NB4 (cell line): ENCODE measurements around the gene TMEM121B.

Experiments used
- MYC ChIP-seq: IDR thresholded peaks from 2 replicates; pipeline ENCODE4 v1.6.1; 2011; ENCODE audit warnings: low read depth, low read length
- POLR2A ChIP-seq: IDR thresholded peaks from 2 replicates; pipeline ENCODE4 v1.6.1; 2011; ENCODE audit warnings: mild to moderate bottlenecking; ENCODE audit not compliant: insufficient read length; ENCODE audit errors: extremely low read depth
- TF ChIP-seq, protein P1 (sequence below): IDR thresholded peaks from one replicate; pipeline ENCODE4 v1.5.1; 2012; ENCODE audit warnings: low read depth, low read length
- TF ChIP-seq, protein P2 (sequence below): IDR thresholded peaks from 2 replicates; pipeline ENCODE4 v1.6.1; 2011; ENCODE audit warnings: low read depth, low read length

DNA sequence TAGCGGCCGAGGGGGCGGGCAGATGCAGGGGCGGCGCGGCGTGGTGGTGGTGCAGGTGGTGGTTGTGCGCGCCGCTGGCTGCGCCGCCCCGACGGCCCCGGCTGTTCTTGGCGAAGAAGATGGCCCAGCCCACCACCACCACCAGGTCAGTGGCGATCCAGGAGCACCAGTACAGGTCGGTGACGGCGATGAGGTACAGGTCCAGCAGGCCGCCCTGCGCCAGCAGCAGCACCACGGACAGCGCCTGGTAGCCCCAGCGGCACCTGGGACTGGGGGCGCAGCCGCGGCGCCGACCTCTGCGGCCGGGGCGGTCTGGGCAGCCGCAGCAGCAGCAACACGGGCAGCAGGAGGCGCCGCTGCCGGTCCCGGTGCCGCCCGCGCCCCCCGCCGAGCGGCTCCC lies 879 bp downstream of the TMEM121B start:
- TF ChIP-seq, protein P1, sequence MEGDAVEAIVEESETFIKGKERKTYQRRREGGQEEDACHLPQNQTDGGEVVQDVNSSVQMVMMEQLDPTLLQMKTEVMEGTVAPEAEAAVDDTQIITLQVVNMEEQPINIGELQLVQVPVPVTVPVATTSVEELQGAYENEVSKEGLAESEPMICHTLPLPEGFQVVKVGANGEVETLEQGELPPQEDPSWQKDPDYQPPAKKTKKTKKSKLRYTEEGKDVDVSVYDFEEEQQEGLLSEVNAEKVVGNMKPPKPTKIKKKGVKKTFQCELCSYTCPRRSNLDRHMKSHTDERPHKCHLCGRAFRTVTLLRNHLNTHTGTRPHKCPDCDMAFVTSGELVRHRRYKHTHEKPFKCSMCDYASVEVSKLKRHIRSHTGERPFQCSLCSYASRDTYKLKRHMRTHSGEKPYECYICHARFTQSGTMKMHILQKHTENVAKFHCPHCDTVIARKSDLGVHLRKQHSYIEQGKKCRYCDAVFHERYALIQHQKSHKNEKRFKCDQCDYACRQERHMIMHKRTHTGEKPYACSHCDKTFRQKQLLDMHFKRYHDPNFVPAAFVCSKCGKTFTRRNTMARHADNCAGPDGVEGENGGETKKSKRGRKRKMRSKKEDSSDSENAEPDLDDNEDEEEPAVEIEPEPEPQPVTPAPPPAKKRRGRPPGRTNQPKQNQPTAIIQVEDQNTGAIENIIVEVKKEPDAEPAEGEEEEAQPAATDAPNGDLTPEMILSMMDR: no peak
- TF ChIP-seq, protein P2, sequence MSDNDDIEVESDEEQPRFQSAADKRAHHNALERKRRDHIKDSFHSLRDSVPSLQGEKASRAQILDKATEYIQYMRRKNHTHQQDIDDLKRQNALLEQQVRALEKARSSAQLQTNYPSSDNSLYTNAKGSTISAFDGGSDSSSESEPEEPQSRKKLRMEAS: no peak
- TF ChIP-seq MYC: no peak
- no peak for TF ChIP-seq POLR2A
